ENCODE results near the gene RBM23.
"Not testable (repeated sequence)": the region's sequence is repeated elsewhere in the genome, so short reads cannot be mapped to it uniquely, and the experiment has no call there.

The RBM23 gene

GRCh38 chr14:22871224-22872032, 47.5 kb downstream of the RBM23 start, which contains the start of gene LRP10:
Gene LRP10, plus strand, starts transcription at chr14:22871740. Its CDS starts 564 bp downstream, at chr14:22872304.
- in situ Hi-C loops (cut with HindIII; ENCODE audit: low sequenced_read_pairs): no loop called here

- in situ Hi-C loops (cut with HindIII; ENCODE audit: low sequenced_read_pairs): no loop called here
Measured at GRCh38 chr14:22870811-22871223, 48.1 kb downstream of the RBM23 start.

GRCh38 chr14:22866874-22867273, 52.1 kb downstream of the RBM23 start:
- in situ Hi-C loops (cut with HindIII; ENCODE audit: low sequenced_read_pairs): no loop called here

- in situ Hi-C loops (cut with HindIII; ENCODE audit: low sequenced_read_pairs): no loop called here
Measured at GRCh38 chr14:22865424-22866405, 53.2 kb downstream of the RBM23 start.

GRCh38 chr14:22864979-22865378, 54.0 kb downstream of the RBM23 start:
- in situ Hi-C loops (cut with HindIII; ENCODE audit: low sequenced_read_pairs): no loop called here

GRCh38 chr14:22861651-22862050, 57.3 kb downstream of the RBM23 start:
- in situ Hi-C loops (cut with HindIII; ENCODE audit: low sequenced_read_pairs): no loop called here

GRCh38 chr14:22860377-22860776, 58.6 kb downstream of the RBM23 start:
- in situ Hi-C loops (cut with HindIII; ENCODE audit: low sequenced_read_pairs): not testable (repeated sequence)

- in situ Hi-C loops (cut with HindIII; ENCODE audit: low sequenced_read_pairs): no loop called here
Measured at GRCh38 chr14:22856428-22856827, 62.5 kb downstream of the RBM23 start.

GRCh38 chr14:22854963-22855724, 63.8 kb downstream of the RBM23 start:
- in situ Hi-C loops (cut with HindIII; ENCODE audit: low sequenced_read_pairs): no loop called here

GRCh38 chr14:22854296-22854695, 64.7 kb downstream of the RBM23 start:
- in situ Hi-C loops (cut with HindIII; ENCODE audit: low sequenced_read_pairs): not testable (repeated sequence)

GRCh38 chr14:22852940-22853767, 65.8 kb downstream of the RBM23 start:
- in situ Hi-C loops (cut with HindIII; ENCODE audit: low sequenced_read_pairs): no loop called here

- in situ Hi-C loops (cut with HindIII; ENCODE audit: low sequenced_read_pairs): no loop called here
Measured at GRCh38 chr14:22852599-22852939, 66.4 kb downstream of the RBM23 start.

GRCh38 chr14:22852178-22852577, 66.8 kb downstream of the RBM23 start:
- in situ Hi-C loops (cut with HindIII; ENCODE audit: low sequenced_read_pairs): not testable (repeated sequence)

GRCh38 chr14:22850944-22851764, 67.8 kb downstream of the RBM23 start:
- in situ Hi-C loops (cut with HindIII; ENCODE audit: low sequenced_read_pairs): no loop called here

- in situ Hi-C loops (cut with HindIII; ENCODE audit: low sequenced_read_pairs): loop anchor here (5.0 to 10.0 kb wide), 2 partner anchors 45 to 63 kb away; no protein-coding TSS in a partner anchor
Measured at GRCh38 chr14:22849212-22849819, 69.6 kb downstream of the RBM23 start.

- in situ Hi-C loops (cut with HindIII; ENCODE audit: low sequenced_read_pairs): loop anchor here (5.0 to 10.0 kb wide), 2 partner anchors 46 to 64 kb away; no protein-coding TSS in a partner anchor
Measured at GRCh38 chr14:22848351-22849164, 70.4 kb downstream of the RBM23 start.

- in situ Hi-C loops (cut with HindIII; ENCODE audit: low sequenced_read_pairs): loop anchor here (5.0 to 10.0 kb wide), 2 partner anchors 47 to 64 kb away; no protein-coding TSS in a partner anchor
Measured at GRCh38 chr14:22847661-22848341, 71.1 kb downstream of the RBM23 start.

All from endothelial cell of hepatic sinusoid (primary cell).